HL-60 (cell line): Measurements from ENCODE around the gene RAB5IF.

Experiments used
- DNase-seq, 2 experiments: peaks; one replicate each; pipeline ENCODE4 v3.0.0-alpha.2; 2010 to 2020; ENCODE audit warnings: low read depth in 1 of 2, low spot score in 1 of 2
- H3K27ac ChIP-seq: fragments of 250-450 bp; sonication (Bioruptor Pico); replicated peaks from 2 replicates; pipeline ENCODE4 v1.5.1; 2020; ENCODE audit warnings: mild to moderate bottlenecking, moderate library complexity
- H3K27me3 ChIP-seq: fragments of 250-450 bp; sonication (Bioruptor Pico); 2 replicates; pipeline ENCODE4 v1.5.1; 2021; ENCODE audit warnings: mild to moderate bottlenecking, moderate library complexity; ENCODE audit not compliant: insufficient read depth, poor library complexity, severe bottlenecking
- H3K4me3 ChIP-seq: replicated peaks from 2 replicates; pipeline ENCODE4 v1.5.1; 2011; ENCODE audit warnings: mild to moderate bottlenecking, control low read depth, low read length; ENCODE audit not compliant: insufficient read depth
- GABPA ChIP-seq: IDR thresholded peaks from 2 replicates; pipeline ENCODE4 v1.6.1; 2012; ENCODE audit warnings: low read depth
- POLR2AphosphoS5 ChIP-seq: IDR thresholded peaks from 2 replicates; pipeline ENCODE4 v1.6.1; 2012; ENCODE audit warnings: low read depth
- SPI1 ChIP-seq: IDR thresholded peaks from 2 replicates; pipeline ENCODE4 v1.6.1; 2012; ENCODE audit warnings: low read depth, mild to moderate bottlenecking, borderline replicate concordance
- TF ChIP-seq, protein P1 (sequence below): IDR thresholded peaks from 2 replicates; pipeline ENCODE4 v1.6.1; 2012; ENCODE audit warnings: low read depth; ENCODE audit not compliant: insufficient replicate concordance
- TF ChIP-seq, protein P2 (sequence below): IDR thresholded peaks from one replicate; pipeline ENCODE4 v1.5.1; 2011; ENCODE audit warnings: low read length, control low read depth, inconsistent platforms; ENCODE audit not compliant: insufficient read depth

The RAB5IF gene

DNA sequence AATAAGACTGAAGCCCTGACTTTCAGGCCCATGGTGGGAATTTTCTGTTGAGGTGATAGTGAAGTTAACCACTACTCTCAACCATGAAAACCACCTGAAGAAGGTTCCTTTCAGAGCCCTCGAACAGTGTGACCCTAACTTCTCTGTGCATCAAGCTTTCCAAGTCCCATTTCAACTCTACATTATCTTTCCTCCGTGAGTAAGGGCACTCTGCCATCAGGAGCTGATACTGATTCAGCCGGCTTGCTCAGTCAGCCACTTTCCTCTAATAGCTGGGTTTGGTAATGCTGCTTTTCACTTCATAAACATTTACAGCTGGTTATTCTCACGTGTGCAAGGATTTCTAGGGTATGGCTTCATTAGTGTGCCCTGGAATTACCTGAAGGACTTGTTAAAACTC lies 51.2 kb downstream of the RAB5IF start:
- TF ChIP-seq SPI1 (no peak), GABPA (no peak), POLR2AphosphoS5 (no peak)
- TF ChIP-seq, protein P1, sequence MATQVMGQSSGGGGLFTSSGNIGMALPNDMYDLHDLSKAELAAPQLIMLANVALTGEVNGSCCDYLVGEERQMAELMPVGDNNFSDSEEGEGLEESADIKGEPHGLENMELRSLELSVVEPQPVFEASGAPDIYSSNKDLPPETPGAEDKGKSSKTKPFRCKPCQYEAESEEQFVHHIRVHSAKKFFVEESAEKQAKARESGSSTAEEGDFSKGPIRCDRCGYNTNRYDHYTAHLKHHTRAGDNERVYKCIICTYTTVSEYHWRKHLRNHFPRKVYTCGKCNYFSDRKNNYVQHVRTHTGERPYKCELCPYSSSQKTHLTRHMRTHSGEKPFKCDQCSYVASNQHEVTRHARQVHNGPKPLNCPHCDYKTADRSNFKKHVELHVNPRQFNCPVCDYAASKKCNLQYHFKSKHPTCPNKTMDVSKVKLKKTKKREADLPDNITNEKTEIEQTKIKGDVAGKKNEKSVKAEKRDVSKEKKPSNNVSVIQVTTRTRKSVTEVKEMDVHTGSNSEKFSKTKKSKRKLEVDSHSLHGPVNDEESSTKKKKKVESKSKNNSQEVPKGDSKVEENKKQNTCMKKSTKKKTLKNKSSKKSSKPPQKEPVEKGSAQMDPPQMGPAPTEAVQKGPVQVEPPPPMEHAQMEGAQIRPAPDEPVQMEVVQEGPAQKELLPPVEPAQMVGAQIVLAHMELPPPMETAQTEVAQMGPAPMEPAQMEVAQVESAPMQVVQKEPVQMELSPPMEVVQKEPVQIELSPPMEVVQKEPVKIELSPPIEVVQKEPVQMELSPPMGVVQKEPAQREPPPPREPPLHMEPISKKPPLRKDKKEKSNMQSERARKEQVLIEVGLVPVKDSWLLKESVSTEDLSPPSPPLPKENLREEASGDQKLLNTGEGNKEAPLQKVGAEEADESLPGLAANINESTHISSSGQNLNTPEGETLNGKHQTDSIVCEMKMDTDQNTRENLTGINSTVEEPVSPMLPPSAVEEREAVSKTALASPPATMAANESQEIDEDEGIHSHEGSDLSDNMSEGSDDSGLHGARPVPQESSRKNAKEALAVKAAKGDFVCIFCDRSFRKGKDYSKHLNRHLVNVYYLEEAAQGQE, result no peak
- TF ChIP-seq, protein P2, sequence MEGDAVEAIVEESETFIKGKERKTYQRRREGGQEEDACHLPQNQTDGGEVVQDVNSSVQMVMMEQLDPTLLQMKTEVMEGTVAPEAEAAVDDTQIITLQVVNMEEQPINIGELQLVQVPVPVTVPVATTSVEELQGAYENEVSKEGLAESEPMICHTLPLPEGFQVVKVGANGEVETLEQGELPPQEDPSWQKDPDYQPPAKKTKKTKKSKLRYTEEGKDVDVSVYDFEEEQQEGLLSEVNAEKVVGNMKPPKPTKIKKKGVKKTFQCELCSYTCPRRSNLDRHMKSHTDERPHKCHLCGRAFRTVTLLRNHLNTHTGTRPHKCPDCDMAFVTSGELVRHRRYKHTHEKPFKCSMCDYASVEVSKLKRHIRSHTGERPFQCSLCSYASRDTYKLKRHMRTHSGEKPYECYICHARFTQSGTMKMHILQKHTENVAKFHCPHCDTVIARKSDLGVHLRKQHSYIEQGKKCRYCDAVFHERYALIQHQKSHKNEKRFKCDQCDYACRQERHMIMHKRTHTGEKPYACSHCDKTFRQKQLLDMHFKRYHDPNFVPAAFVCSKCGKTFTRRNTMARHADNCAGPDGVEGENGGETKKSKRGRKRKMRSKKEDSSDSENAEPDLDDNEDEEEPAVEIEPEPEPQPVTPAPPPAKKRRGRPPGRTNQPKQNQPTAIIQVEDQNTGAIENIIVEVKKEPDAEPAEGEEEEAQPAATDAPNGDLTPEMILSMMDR, result no peak
- H3K27ac ChIP-seq, result no peak overlapping the region
- no peaks in the 10 kb centered on the region for H3K27me3 ChIP-seq
- no peak overlapping the region for H3K4me3 ChIP-seq
- no peak for DNase-seq

- Histone ChIP-seq H3K4me3 (no peak overlapping the region), H3K27me3 (no peaks in the 10 kb centered on the region), H3K27ac (no peak overlapping the region)
- peak; percentile 40 to 54 for DNase-seq
- peak; percentile 83; the same call in 1 of the 2 replicates for TF ChIP-seq SPI1
- TF ChIP-seq, protein P2, result no peak
Measured at GRCh38 chr20:36658300-36658699, 52.7 kb downstream of the RAB5IF start.
